K562 (cell line): ENCODE results near the gene SPSB1. TPM values are rescaled to one million over a fixed set of nuclear protein-coding genes. Genes with fewer than 3 reads are reported as not detected.
A peak's percentile ranks its signal among the peaks of the same experiment; 100 is the strongest.

Source experiments
- ATAC-seq: fragments of 200-7000 bp; cut with Tn5 transposase; 3 replicates; pipeline ENCODE4 v1.9.1; 2020; ENCODE audit warnings: moderate library complexity
- BruUV-seq: library from RNA; stranded (reverse); fragments of 400-500 nt; replicated peaks from 2 replicates; lab custom pipeline; 2021; lab: Mats Ljungman, UMichigan
- CTCF ChIA-PET: fragments of 300-600 bp; formaldehyde crosslinking; extraction: SDS; loops from one replicate; lab custom pipeline; 2021; ENCODE audit warnings: low intra/inter-chr PET ratio; lab: Yijun Ruan, JAX
- POLR2A ChIA-PET: fragments of 300-600, 350-650 bp; sonication (Branson Sonifier 250); formaldehyde crosslinking; extraction: SDS; loops from one replicate; lab custom pipeline; 2021; ENCODE audit warnings: antibody characterized with exemption, inconsistent platforms; lab: Yijun Ruan, JAX
- DNase-seq, 4 experiments: peaks; one replicate each; pipeline versions ENCODE4 v3.0.0 to v3.0.0-alpha.2; 2011 to 2018; ENCODE audit warnings: low spot score in 3 of 4, mixed read lengths in 3 of 4; ENCODE audit errors: extremely low read depth in 1 of 4
- FAIRE-seq: peaks from 2 replicates; lab custom pipeline; 2011; peaks lifted over from hg19 to GRCh38; lab: Jason Lieb, UNC
- H2AFZ ChIP-seq: 2 replicates; pipeline ENCODE4 v1.6.0; 2011; ENCODE audit warnings: low read depth, low read length, control low read depth, inconsistent platforms
- H3K27ac ChIP-seq: fragments of 200-600 bp; 3 replicates; pipeline ENCODE4 v1.8.0; 2011; ENCODE audit warnings: low read depth, mild to moderate bottlenecking, control low read depth, inconsistent platforms, low read length, moderate library complexity, mixed read lengths; ENCODE audit errors: extremely low read depth
- H3K27me3 ChIP-seq, 2 experiments: fragments of 300-600 bp in 1 of 2; 2 replicates in 1 of 2; 3 replicates in 1 of 2; pipeline versions ENCODE4 v1.6.0 to v1.8.0; 2011; ENCODE audit warnings: inconsistent platforms in 2 of 2, low read length in 2 of 2, mild to moderate bottlenecking in 1 of 2, mixed read lengths in 1 of 2, moderate library complexity in 1 of 2; ENCODE audit not compliant: control insufficient read depth in 2 of 2, insufficient read depth in 2 of 2
- H3K36me3 ChIP-seq: fragments of 300-600 bp; 3 replicates; pipeline ENCODE4 v1.8.0; 2011; ENCODE audit warnings: mild to moderate bottlenecking, low read length, inconsistent platforms; ENCODE audit not compliant: control insufficient read depth, insufficient read depth
- H3K4me1 ChIP-seq, 2 experiments: fragments of 200-600 bp in 1 of 2; replicated peaks in 1 of 2; 2 replicates in 1 of 2; 3 replicates in 1 of 2; pipeline versions ENCODE4 v1.5.1 to v1.8.0; 2011; ENCODE audit warnings: inconsistent platforms in 2 of 2, low read length in 2 of 2, mild to moderate bottlenecking in 1 of 2, mixed read lengths in 1 of 2, moderate library complexity in 1 of 2; ENCODE audit not compliant: control insufficient read depth in 2 of 2, insufficient read depth in 2 of 2
- H3K4me2 ChIP-seq: 2 replicates; pipeline ENCODE4 v1.6.1; 2011; ENCODE audit warnings: low read length, control low read depth, inconsistent platforms, mixed read lengths; ENCODE audit not compliant: insufficient read depth
- H3K4me3 ChIP-seq: fragments of 200-600 bp; sonication (generic), shearing (Covaris generic); 2 replicates; pipeline ENCODE4 v1.5.1; 2016; ENCODE audit warnings: control low read depth, inconsistent platforms
- H3K79me2 ChIP-seq: fragments of 200-600 bp; 3 replicates; pipeline ENCODE4 v1.8.0; 2011; ENCODE audit warnings: low read length, inconsistent platforms; ENCODE audit not compliant: control insufficient read depth, insufficient read depth
- H3K9ac ChIP-seq, 2 experiments: 2 replicates each; pipeline versions ENCODE4 v1.6.0 to v1.6.1; 2011; ENCODE audit warnings: low read depth in 2 of 2, low read length in 2 of 2, control low read depth in 1 of 2, inconsistent platforms in 1 of 2, mild to moderate bottlenecking in 1 of 2, mixed read lengths in 1 of 2; ENCODE audit not compliant: insufficient read depth in 1 of 2
- H3K9me1 ChIP-seq: one replicate; pipeline ENCODE4 v1.6.0; 2011; ENCODE audit warnings: inconsistent platforms, mild to moderate bottlenecking, low read length, moderate library complexity; ENCODE audit not compliant: control insufficient read depth, insufficient read depth
- H3K9me3 ChIP-seq: replicated peaks from 2 replicates; pipeline ENCODE4 v1.5.1; 2011; ENCODE audit warnings: low read depth, low read length, inconsistent platforms; ENCODE audit not compliant: control insufficient read depth, insufficient read depth
- H4K20me1 ChIP-seq: replicated peaks from 2 replicates; pipeline ENCODE4 v1.6.1; 2011; ENCODE audit warnings: low read length, inconsistent platforms, mixed read lengths; ENCODE audit not compliant: control insufficient read depth, insufficient read depth
- BMI1 ChIP-seq: fragments of 150-350 bp; IDR thresholded peaks from 2 replicates; pipeline ENCODE4 v1.6.1; 2014; ENCODE audit warnings: low read length
- CBX1 ChIP-seq: sonication (generic); IDR thresholded peaks from 2 replicates; pipeline ENCODE4 v1.6.1; 2016; ENCODE audit warnings: antibody characterized with exemption, low read depth, mild to moderate bottlenecking
- CREB1 ChIP-seq, 2 experiments: sonication (generic) in 1 of 2; formaldehyde crosslinking in 1 of 2; IDR thresholded peaks; 2 replicates each; pipeline versions ENCODE4 v1.6.1 to v1.8.0; 2012 to 2022; ENCODE audit warnings: inconsistent platforms in 1 of 2, mild to moderate bottlenecking in 1 of 2, missing genetic modification reagents in 1 of 2, moderate library complexity in 1 of 2
- DMBX1 ChIP-seq: fragments of 250-450 bp; sonication (Bioruptor Pico); IDR thresholded peaks from 2 replicates; pipeline ENCODE4 v1.8.0; 2022; ENCODE audit warnings: inconsistent platforms, mild to moderate bottlenecking, moderate library complexity, borderline replicate concordance
- FOXJ2 ChIP-seq: fragments of 200-800 bp; sonication (Bioruptor generic); IDR thresholded peaks from 2 replicates; pipeline ENCODE4 v1.6.1; 2016; ENCODE audit warnings: missing genetic modification characterization, missing compliant biosample characterization
- MYBL2 ChIP-seq, 2 experiments: fragments of 450-650 bp in 1 of 2; sonication (generic) in 1 of 2; formaldehyde crosslinking in 1 of 2; IDR thresholded peaks; 2 replicates each; pipeline versions ENCODE4 v1.6.1 to v1.8.1; 2017 to 2022; ENCODE audit warnings: borderline replicate concordance in 1 of 2, inconsistent platforms in 1 of 2, low read depth in 1 of 2, mild to moderate bottlenecking in 1 of 2, missing genetic modification reagents in 1 of 2, moderate library complexity in 1 of 2
- PCBP2 ChIP-seq: fragments of 200-400 bp; formaldehyde crosslinking; IDR thresholded peaks from 2 replicates; pipeline ENCODE4 v1.6.1; 2018; ENCODE audit warnings: low read length, low read depth, mild to moderate bottlenecking, moderate library complexity; ENCODE audit not compliant: poor library complexity, severe bottlenecking
- SOX6 ChIP-seq: fragments of 450-650 bp; IDR thresholded peaks from 2 replicates; pipeline ENCODE4 v1.6.1; 2014; ENCODE audit warnings: mild to moderate bottlenecking
- SRF ChIP-seq, 2 experiments: fragments of 250-450, 450-650 bp in 1 of 2; sonication (Bioruptor Pico) in 1 of 2; sonication (generic) in 1 of 2; formaldehyde crosslinking; IDR thresholded peaks; 2 replicates each; pipeline versions ENCODE4 v1.5.0 to v1.5.1; 2020 to 2022; ENCODE audit warnings: mild to moderate bottlenecking in 1 of 2, missing genetic modification reagents in 1 of 2
- ZNF280B ChIP-seq: fragments of 250-450 bp; sonication (Bioruptor Pico); IDR thresholded peaks from 2 replicates; pipeline ENCODE4 v1.5.1; 2021; ENCODE audit warnings: mild to moderate bottlenecking
- ZNF79 ChIP-seq: fragments of 250-450 bp; sonication (Bioruptor Pico); IDR thresholded peaks from 2 replicates; pipeline ENCODE4 v1.4.0; 2020; ENCODE audit warnings: low read depth, mild to moderate bottlenecking, moderate library complexity
- WGBS: fragments of 100-300 bp; shearing (Covaris generic); methylation state at CpG from one replicate; pipeline ENCODE4 v1.1.6; 2016; ENCODE audit warnings: low coverage, mixed read lengths; ENCODE audit not compliant: insufficient coverage; ENCODE audit errors: missing lambda C conversion rate; 5-methylcytosine and 5-hydroxymethylcytosine counted together
- in situ Hi-C: fragments of 300-500 bp; cut with MboI; formaldehyde crosslinking; loops from 4 replicates; pipeline ENCODE4 v1.15.0; 2018; ENCODE audit warnings: inconsistent platforms, mixed read lengths
- intact Hi-C: fragments of 100-400 bp; cut with micrococcal nuclease; formaldehyde crosslinking; loops from 2 replicates; pipeline ENCODE4 v1.14.2; 2022
- polyA plus RNA-seq, 8 experiments: library from polyadenylated mRNA; depleted of rRNA in 4 of 8; stranded (reverse) in 5 of 8; unstranded in 3 of 8; fragments of >200 nt; fragmentation: Nextera tagmentation in 2 of 8; fragmentation: Illumina TruSeq in 1 of 8; extraction: Ambion mirVana in 2 of 8; extraction: Trizol in 1 of 8; gene quantifications; 2 replicates each; pipeline versions ENCODE4 v1.2.1 to v1.2.3, GENCODE V29; 2011 to 2014; ENCODE audit warnings: inconsistent platforms in 1 of 8, missing spikeins in 1 of 8
- total RNA-seq, 7 experiments: library from RNA; depleted of rRNA in 6 of 7; stranded (reverse); fragments of >200 nt in 6 of 7; fragmentation: Illumina TruSeq in 2 of 7; extraction: Trizol in 2 of 7; gene quantifications; 2 replicates each; pipeline versions ENCODE4 v1.2.1 to v1.2.3, GENCODE V29; 2011 to 2021; ENCODE audit warnings: low replicate concordance in 1 of 7
- TF ChIP-seq, protein P1 (sequence below): fragments of 250-450 bp; sonication (Bioruptor Pico); IDR thresholded peaks from 2 replicates; pipeline ENCODE4 v1.8.0; 2022; ENCODE audit warnings: moderate library complexity, mild to moderate bottlenecking, inconsistent platforms
- TF ChIP-seq, protein P2 (sequence below), 3 experiments: fragments of 200-800 bp in 1 of 3; sonication (Bioruptor generic) in 1 of 3; sonication (generic) in 1 of 3; formaldehyde crosslinking in 1 of 3; IDR thresholded peaks; 2 replicates each; pipeline versions ENCODE4 v1.6.1 to v1.8.0; 2016 to 2022; ENCODE audit warnings: mild to moderate bottlenecking in 2 of 3, missing compliant biosample characterization in 2 of 3, missing genetic modification characterization in 2 of 3, missing genetic modification reagents in 1 of 3

The SPSB1 gene
- total and polyA plus RNA-seq, 9 of the 15 experiments (the other 6 are each of a cell fraction or from before 2014, with no cell fraction given) = 0.06 to 0.35 (median 0.14) TPM; not detected in 6

DNA sequence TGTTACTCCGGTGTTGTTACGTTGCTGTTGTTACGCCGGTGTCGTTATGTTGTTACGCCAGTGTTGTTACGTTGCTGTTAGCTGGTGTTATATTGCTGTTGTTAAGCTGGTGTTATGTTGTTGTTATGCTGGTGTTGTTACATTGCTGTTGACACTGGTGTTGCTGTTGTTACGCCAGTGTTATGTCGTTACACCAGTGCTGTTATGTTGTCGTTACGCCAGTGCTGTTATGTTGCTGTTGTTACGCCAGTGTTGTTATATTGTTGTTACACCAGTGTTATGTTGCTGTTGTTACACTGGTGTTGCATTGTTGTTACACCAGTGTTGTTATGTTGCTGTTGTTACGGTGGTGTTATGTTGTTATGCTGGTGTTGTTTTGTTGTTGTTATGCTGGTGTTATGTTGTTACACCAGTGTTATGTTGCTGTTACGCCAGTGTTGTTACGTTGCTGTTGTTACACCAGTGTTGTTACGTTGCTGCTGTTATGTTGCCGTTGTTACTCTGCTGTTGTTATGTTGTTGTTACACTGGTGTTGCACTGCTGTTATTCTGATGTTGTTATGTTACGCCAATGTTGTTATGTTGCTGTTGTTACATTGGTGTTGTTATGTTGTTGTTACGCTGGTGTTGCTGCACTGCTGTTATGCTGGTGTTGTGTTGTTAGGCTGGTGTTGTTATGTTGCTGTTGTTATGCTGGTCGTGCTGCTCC, 32.5 kb upstream of the SPSB1 start:
- H3K4me3 ChIP-seq = no peak overlapping the region
- no peak for DNase-seq
- CTCF ChIA-PET = interaction anchor here (0.6 kb wide), 1 partner anchor 196 kb away, joined by 3 read pairs; no protein-coding TSS in a partner anchor
- no peak overlapping the region for H2AFZ ChIP-seq
- 87% methylated on average over 20 of the region's 20 CpGs for WGBS
- no peaks in the 10 kb centered on the region for H3K79me2 ChIP-seq
- no peak for ATAC-seq
- H3K9me1 ChIP-seq = no peaks in the 10 kb centered on the region
- peak; percentile 89 for FAIRE-seq
- no peak overlapping the region for H3K9ac ChIP-seq
- H3K9me3 ChIP-seq = peaks cover 23% of the 10 kb centered on the region
- peaks cover 5% of the 10 kb centered on the region; the same call in 1 of the 2 replicates for H4K20me1 ChIP-seq
- no peak overlapping the region for H3K4me2 ChIP-seq
- POLR2A ChIA-PET = no interaction called here
- H3K4me1 ChIP-seq = peaks cover 0 to 8% of the 10 kb centered on the region in 2 experiments; a peak in 1 of 5 replicates
- intact Hi-C loops (no loop called here), in situ Hi-C loops (no loop called here)
- no peak overlapping the region for H3K27ac ChIP-seq
- H3K27me3 ChIP-seq = peaks cover 24 to 53% of the 10 kb centered on the region in 2 experiments
- no peaks in the 10 kb centered on the region for H3K36me3 ChIP-seq
- BruUV-seq = no TSS peak
- TF ChIP-seq ZNF280B (CRISPR knock-in tag) (no peak), SOX6 (no peak), SRF (CRISPR knock-in tag; IDR thresholded peaks at IDR 0.05) (no peak), PCBP2 (no peak), CBX1 (0 out of 2 replicates have a peak, but pooled peaks have one; percentile 23), BMI1 (no peak), DMBX1 (CRISPR knock-in tag) (no peak), FOXJ2 (tag) (peak; percentile 90), CREB1 (IDR thresholded peaks at IDR 0.05) (no peak), CREB1 (CRISPR knock-in tag; IDR thresholded peaks at IDR 0.05) (no peak), ZNF79 (CRISPR knock-in tag) (no peak), MYBL2 (IDR thresholded peaks at IDR 0.05; ENCODE audit: low read depth) (no peak), MYBL2 (CRISPR knock-in tag; IDR thresholded peaks at IDR 0.05; ENCODE audit: borderline replicate concordance) (no peak)
- TF ChIP-seq, protein P1, sequence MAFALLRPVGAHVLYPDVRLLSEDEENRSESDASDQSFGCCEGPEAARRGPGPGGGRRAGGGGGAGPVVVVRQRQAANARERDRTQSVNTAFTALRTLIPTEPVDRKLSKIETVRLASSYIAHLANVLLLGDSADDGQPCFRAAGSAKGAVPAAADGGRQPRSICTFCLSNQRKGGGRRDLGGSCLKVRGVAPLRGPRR (CRISPR knock-in tag) = no peak
- TF ChIP-seq, protein P2, sequence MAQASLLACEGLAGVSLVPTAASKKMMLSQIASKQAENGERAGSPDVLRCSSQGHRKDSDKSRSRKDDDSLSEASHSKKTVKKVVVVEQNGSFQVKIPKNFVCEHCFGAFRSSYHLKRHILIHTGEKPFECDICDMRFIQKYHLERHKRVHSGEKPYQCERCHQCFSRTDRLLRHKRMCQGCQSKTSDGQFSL (CRISPR knock-in tag; IDR thresholded peaks at IDR 0.05) = peak; percentile 14; the same call in 1 of the 2 replicates
- TF ChIP-seq, protein P2 (tag; IDR thresholded peaks at IDR 0.05) = no peak
